GM18909 (cell line): ENCODE results near the gene SYNM.
A peak's percentile ranks its signal among the peaks of the same experiment; 100 is the strongest.

Source experiments
- ATAC-seq: cut with Tn5 transposase; IDR thresholded peaks from one replicate; pipeline ENCODE4 v1.9.1; 2021; ENCODE audit warnings: mild to moderate bottlenecking; ENCODE audit not compliant: unreplicated experiment, poor library complexity

The SYNM gene

DNA sequence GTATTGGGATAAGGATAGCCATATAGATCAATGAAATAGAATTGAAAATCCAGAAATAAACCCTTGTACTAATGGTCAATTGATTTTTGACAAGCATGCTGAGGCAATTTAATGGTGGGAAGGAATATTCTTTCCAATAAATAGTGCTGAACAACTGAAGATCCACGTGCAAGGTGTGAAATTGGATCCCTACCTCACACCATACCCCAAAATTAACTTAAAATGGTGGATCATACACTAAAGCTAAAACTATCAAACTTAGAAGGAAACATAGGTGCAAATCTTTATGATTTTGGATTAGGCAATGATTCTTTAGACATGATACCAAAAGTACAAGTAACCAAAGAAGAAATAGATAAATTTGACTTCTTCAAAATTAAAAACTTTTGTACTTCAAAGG is 22.1 kb upstream of the SYNM start:
- no peak for ATAC-seq

DNA sequence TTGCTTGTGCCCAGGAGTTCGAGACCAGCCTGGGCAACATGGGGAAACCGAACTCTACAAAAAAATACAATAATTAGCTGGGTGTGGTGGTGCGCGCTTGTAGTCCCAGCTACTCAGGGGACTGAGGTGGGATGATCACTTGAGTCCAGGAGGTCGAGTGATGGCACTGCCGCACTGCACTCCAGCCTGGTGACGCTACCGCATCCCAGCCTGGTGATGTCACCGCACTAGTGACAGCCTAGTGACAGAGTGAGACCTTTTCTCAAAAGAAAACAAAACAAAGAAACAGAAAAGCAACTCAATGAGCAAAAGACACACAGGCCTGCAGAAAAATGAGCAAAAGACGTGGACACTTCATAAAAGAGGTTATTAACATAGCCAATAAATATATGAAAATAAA is 19.9 kb upstream of the SYNM start:
- ATAC-seq = no peak

DNA sequence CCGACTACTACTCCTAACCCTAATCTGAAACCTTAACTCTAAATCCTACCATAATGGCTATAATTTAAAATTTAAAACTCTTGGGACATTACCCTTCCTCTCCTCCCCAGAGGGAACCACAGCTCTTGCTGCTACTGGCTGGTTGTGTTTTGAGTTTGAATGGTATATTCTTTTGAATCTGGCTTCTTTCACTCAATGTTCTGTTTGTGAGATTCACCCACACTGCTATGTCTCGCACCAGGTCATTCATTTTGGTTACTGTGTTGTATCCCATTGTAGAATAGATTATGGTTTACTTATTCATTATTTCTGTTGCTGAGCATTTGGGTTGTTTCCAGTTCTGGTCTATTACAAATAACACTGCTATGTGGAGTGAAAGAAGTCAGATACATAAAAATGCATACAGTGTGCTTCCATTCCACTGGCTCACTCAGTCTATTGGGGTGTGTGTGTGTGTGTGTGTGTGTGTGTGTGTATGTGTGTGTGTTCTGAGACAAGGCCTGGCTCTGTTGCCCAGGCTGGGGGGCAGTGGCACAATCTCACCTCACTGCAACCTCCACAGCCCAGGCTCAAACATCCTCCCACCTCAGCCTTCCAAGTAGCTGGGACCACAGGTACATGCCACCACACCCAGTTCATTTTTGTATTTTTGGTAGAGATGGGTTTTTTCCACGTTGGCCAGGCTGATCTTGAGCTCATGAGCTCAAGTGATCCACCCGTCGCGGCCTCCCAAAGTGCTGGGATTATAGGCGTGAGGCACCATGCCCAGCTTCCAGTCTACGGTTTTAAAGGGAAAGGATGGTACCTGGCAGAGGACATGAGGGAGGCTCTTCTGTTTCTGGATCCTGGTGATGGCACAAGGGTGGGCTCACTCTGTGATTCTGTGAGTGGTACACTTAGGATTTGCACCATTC is 19.2 kb upstream of the SYNM start:
- no peak for ATAC-seq

DNA sequence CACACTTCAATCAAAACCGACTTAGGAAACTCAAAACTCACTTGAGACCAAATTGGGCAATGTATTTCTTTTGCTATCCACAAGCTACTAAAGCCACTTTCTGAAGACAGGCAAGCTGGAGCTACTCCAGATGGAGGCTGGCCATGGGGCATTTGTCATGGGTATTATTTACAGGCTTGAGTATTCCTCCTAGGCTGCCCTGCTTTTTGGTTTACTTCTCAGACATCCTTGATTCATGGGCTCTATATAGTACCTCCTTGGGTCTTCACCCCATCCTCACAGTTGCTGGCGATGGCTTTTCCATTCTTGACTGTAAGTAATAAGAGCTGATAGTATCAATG is 18.6 kb upstream of the SYNM start:
- ATAC-seq = no peak

DNA sequence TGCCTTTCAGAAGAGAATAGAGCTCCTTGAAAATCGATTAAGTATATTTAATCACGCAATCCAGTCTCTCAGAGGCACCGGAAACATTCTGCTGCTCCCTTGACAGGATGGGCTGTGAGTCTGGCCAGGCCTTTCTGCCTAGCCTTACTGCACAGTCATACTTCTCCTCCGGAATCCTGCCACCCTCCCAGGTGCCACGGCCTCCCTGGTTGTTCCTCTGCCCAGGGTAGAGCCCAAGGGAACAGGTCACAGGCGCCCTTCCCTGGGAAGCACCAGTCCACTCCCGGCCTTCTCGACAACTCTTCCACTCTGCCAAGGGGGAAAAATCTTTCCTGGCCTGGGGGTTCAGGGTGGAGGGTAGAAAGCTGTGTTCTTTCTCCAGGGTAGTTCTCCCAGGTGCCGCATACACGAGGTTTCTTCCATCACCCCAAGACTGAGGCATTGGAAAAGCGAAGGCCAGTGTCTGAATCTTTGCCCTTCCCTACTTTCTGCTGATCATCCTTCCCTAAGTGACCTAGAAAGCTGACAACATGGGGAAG is 17.4 kb upstream of the SYNM start:
- ATAC-seq = no peak

DNA sequence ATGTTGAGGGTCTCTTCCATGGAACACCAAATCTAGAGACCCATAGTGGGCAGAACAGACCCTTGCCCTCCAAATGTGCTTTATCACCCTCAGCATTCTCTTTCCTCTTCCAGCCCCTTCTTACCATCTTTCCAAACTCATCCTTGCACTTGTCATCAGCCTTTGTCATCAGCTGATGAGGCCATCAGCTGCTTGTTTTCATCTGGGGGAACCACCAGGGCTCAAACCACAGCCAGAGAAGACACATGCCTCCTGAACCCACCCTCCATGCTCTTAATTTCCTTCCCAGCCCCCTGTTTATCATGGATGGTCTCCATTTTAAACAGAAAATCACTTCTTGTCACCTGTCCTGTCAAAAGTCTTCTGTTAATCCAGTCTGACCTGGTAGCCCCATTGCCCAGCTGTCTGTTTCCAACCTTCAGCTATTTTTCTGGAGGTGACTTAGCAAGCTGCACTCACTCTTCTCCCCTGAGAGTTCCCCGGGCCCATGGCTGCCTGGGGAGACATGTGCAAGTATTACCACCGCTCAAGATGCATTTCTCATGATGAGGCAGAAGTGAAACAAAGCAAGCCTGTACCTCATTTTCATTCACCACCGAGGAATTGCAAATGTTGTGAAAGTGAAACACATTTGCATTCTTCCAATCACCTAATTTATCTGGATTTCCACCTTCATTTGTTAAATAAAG is 14.7 kb upstream of the SYNM start:
- peak; percentile 100 for ATAC-seq

DNA sequence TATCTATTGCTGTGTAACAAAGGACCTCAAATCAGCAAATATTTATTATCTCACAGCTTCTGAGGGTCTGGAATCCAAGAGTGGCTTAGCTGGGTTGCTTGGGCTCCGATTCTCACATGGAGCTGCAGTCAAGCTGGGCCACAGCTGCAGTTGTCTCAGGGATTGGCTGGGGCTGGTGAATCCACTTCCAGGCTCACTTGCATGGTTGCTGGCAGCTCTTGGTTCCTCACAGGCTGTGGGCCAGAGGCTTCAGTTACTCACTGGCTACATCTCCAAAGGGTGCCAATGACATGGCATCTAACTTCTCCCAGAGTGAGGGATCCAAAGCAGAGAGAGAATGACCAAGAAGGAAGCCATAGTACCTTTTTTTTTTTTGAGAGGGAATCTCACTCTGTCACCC is 13.9 kb upstream of the SYNM start:
- ATAC-seq = no peak

DNA sequence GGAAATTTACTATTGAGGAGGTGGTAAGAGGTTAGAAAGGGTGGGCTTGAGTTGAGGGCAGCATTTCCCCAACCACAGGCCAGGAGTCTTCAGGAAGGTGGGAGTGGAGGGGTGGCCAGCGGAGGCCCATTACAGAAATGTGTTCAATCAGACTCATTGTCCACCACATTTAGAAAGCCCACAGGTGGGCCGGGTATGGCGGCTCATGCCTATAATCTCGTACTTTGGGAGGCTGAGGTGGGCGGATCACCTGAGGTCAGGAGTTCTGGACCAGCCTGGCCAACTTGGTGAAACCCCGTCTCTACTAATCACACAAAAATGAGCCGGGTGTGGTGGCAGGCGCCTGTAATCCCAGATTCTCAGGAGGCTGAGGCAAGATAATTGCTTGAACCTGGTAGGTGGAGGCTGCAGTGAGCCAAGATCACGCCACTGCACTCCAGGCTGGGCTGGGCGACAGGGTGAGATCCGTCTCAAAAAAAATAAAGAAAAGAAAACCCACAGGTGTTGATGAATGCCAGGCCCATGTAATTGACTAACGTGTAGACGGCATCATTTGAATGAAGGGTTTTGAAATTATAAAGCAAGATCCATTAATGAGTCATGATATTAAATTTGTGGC is 12.2 kb upstream of the SYNM start:
- ATAC-seq = no peak

DNA sequence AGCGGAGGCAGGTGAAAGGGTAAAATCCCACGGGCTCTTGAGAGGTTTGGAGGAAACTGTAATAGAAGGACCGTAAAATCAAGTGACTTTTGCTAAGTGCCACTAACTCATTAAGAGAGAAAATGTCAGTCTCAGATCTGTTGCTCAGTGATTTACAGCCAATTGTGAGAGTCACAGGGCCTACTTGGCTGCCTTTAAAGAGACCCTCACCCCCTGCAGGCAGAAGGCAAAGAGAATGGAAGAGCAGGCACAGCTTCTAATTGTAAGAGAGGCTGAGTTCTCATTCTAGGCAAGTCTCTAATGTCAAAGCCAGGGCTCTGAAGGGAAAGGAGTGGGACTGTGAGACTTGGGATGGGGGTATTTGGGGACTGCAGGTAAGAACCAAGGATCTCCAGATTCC is 9.3 kb upstream of the SYNM start:
- ATAC-seq = no peak

DNA sequence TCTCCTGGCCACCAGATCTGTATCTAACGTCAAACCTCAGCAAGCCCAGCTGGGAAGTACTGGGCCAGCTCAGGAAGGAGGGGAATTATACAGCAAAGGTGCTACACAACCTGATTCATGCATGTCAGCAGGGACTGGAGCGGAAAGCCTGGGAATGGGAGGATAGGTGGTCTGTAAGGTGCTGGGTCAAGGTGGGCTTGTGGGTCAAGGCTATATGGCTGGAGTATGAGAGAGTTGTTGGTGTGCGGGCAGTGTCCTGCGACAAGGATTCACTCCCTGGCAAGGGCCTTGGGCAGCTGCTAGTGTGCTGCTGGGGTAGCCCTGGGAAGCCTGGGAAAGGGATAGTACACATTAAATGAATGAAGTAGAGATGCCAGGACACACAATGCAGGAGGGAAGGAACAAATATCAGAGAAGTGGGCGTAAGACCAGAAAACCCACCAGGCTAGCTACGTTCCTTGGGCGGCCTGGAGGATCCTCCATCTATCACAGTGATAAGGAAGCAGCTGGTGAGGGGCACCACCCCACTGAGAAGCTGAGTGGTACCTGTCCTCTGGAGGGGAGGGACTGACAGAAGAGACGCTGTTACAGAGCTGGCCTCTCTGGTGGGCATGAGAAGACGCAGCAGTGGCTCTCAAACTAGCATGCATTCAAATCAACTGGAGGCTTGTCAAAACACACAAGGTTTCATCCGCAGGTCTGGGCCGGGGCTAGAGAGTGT is 8.5 kb upstream of the SYNM start:
- ATAC-seq = no peak

DNA sequence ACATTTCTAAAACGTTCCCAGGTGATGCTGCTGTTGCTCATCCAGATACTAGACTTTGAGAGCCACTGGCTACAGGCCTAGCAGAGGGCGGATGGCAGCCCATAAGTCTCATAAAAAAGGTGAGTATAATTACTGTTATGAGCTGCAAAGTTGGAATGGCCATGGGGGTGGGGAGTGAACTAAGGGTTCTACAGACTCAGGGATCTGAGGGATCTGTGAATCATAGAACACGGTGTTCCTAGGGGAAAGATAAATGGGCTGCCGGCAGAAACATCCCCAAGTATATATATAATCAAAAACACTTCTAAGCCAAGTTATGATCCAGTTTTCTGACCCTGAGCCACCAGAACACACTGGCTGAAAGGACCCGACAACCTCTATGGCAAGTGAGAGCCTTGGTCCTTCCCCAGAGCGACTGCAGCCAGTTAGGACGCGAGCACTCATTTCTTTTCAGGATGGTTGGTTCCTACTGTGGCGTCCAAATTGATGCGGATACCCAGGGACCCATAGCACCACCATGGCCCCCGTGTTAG is 7.9 kb upstream of the SYNM start:
- no peak for ATAC-seq

DNA sequence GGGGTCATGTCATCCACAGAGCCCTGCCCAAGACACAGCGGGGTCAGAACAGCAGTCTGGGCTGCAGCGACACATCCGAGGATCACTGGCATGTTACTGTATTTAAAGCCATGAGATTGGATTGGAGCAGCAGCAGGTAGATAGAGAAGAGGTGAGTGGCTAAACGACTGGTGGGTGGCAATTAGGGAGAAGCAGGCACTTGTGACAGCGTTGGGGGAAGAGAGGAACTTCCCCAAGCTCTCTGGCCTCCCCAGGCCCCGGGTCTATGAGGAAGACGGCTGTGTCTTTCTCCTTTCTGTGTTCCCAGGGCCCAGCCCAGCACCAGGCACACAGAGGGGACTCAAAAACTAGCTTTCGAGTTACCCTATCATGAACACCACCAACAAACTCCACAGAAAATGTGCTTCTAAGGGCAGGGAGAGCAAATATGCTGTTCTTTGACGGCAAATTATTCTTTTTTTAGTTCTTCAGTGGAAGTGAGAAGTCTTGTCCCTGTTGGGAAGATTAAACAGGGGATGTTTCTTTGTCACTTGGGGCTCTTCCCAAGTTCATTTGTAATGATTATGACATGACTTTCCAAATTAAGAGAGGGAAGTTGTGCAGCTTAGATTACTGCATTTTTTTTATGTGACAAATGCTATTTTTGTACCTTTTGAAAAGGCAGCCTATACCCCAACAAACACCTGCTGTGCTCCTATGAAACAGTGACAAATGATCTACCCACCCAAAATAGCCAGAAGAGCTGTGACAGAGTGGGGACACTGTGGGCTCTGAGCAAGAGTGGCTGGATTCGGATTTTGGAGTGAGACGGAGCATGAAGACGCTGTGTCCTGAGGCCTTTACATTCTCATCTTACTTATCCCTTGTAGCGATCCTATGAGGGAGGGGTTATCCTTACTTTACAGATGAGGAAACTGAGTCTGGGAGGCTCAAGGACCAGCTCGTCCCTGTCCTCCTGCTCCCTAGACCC is 7.2 kb upstream of the SYNM start:
- ATAC-seq = no peak

DNA sequence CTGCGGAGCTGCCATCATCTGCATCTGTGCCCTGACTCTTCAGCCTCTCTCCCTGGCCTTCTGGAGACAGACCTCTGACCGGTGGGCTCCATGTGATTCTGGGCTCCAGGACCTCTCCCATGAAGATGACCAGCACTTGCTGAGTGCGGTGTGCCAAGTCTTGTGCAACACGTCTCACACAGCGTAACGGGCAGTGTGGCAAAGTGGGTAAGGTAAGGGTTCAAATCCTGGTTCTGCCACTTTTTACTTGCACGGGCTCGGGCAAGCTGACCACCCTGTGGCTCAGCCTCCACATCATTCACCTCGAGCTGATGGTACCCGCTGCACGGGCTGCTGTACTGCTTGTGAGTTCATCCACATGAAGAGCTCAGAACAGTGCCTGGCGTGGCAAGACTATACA is 6.5 kb upstream of the SYNM start:
- ATAC-seq = no peak

DNA sequence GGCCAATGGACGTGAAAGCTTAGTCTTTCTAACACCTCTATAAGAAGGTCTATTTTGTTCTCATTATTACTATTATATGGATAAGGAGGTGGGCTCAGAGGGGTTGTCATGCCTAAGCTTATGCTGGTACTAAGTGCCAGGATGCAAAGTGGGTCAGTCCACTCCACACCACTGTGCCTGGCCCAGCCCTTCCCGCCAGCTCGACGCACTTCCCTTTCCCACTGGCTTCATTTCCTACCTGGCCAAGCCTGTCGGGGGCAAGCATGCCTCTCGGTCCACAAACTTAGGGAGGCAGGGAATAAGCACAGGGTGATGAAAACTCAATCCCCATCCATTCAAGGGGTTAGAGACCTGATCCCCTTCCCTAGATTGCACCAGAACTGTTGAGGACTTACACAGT is 5.9 kb upstream of the SYNM start:
- no peak for ATAC-seq

DNA sequence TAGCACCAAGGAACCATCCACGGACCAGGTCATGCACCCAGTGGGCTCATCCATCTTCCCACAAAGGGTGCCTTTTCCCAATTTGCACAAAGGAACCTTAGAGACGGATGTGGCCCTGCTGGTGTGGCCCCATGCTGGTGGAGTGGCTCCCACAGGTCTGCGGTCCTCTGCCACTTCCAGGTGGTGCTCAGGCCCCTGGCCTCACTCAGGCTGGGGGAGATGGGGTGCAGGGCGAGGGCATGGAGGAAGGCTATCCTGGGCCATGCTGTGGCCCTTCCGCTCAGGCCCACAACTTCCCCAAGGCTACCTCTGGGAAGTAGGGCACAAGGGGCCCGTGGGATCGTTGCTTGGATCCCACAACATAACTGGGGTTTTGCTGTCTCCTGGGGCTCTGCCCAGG is 5.2 kb upstream of the SYNM start:
- no peak for ATAC-seq

DNA sequence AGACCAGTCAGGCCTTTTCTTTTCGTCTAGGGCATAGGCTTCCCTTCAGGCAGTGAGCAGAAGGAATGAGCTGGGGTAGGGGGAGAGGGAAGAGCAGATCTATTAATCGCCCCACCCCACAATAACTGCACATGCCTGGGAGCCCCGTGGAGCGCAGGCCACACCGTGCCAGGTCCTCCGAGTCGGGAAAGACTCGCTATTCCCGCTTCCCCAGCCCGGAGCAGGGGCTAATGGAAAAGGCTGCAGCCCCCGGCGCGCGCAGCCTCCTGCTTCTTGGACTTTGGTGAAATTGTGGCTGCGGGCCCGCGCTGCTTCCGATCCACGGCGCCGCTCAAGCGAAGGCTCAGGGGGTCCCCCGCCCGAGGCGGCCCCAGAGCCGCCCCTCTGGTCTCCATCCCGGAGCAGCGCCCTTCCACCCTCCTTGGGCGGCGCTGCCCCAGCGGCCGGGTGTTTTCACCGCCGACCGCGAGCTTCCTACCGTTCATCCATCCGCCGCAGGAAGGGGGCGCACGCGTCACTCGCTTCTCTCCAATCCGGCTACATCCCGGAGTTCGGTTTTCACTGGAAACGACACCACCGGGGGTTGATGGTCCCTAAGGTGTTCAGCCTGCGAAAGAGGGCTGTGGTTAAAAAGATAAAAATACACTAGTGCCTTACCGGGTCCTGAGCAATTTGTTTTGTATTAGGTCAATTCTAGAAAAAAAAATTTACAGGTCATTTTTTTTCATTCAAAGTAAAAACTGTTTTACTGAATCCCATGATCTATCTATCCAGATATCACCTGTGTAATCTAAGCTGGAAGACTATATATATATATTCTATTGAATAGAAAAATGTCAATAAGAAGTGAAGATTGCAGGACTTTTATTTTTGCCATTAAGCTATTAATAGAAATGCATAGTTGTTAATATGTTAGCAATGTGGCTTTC is 4.4 kb upstream of the SYNM start:
- peak; percentile 30 for ATAC-seq

DNA sequence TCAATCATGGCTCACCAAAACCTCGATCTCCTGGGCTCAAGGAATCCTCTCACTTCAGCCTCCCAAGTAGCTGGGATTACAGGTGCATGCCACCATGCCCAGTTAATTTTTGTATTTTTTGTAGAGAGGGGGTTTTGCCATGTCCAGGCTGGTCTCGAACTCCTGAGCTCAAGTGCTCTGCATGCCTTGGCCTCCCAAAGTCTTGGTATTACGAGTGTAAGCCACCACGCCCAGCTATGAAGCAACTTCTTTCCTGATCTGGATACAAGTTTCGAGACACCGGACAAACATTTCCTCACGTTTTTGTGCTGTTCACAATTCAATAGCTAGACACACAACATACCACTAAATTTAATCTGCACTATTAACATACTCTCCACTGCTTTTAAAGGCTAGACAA is 3.4 kb upstream of the SYNM start:
- no peak for ATAC-seq
